Measurements from ENCODE around the gene SNX2. TPM values are rescaled to one million over a fixed set of nuclear protein-coding genes. Genes with fewer than 3 reads are reported as not detected.
A peak's percentile ranks its signal among the peaks of the same experiment; 100 is the strongest.

Gene SNX2
- total and polyA plus RNA-seq, 2 donors (not counting 1 experiment from before 2014, with no cell fraction given), result 107 to 266 TPM

GRCh38 chr5:122785294-122785693 is 10.4 kb downstream of the SNX2 start:
- intact Hi-C loops (cut with micrococcal nuclease), result loop anchor here (2.0 kb wide), 1 partner anchor 14 kb away; no protein-coding TSS in a partner anchor
- TF ChIP-seq CTCF (IDR thresholded peaks at IDR 0.05) (no peak), EZH2 (IDR thresholded peaks at IDR 0.05; ENCODE audit: borderline replicate concordance, insufficient read depth, low read depth, low read length, poor library complexity, severe bottlenecking) (no peak)
- Histone ChIP-seq H3K4me1 (ENCODE audit: control insufficient read depth in 2 of 2, insufficient read depth in 2 of 2, low read length in 2 of 2) (peaks cover 39 to 64% of the 10 kb centered on the region in 2 donors), H4K20me1 (ENCODE audit: control insufficient read depth, insufficient read depth, low read length, poor library complexity, severe bottlenecking) (peaks cover 72% of the 10 kb centered on the region), H3K27me3 (replicated peaks in 1 of 4; ENCODE audit: control extremely low read depth in 1 of 4, control insufficient read depth in 3 of 4, insufficient read depth in 4 of 4, low read length in 3 of 4) (no peaks in the 10 kb centered on the region), H3K9ac (ENCODE audit: low read length) (no peak overlapping the region), H3K79me2 (ENCODE audit: control insufficient read depth, insufficient read depth, low read length) (peaks cover 99% of the 10 kb centered on the region), H3K9me3 (ENCODE audit: control extremely low read depth in 1 of 3, control insufficient read depth in 2 of 3, insufficient read depth in 1 of 3, low read length in 2 of 3) (peaks cover 2 to 21% (median 6%) of the 10 kb centered on the region in 3 donors), H3K27ac (ENCODE audit: low read length in 2 of 2) (peak overlapping the region in 1 of 2 donors; percentile 67), H3K4me2 (replicated peaks; ENCODE audit: low read depth, low read length, poor library complexity, severe bottlenecking) (peak overlapping the region; percentile 19), H3K36me3 (replicated peaks in 1 of 2; ENCODE audit: control extremely low read depth in 1 of 2, control insufficient read depth in 1 of 2, extremely low read depth in 1 of 2, insufficient read depth in 2 of 2, low read length in 1 of 2) (peaks cover 0 to 50% of the 10 kb centered on the region in 2 experiments), H3K4me3 (ENCODE audit: control extremely low read depth in 1 of 5, extremely low read depth in 1 of 5, insufficient read depth in 1 of 5, low read depth in 2 of 5, low read length in 4 of 5) (no peak overlapping the region), H2AFZ (ENCODE audit: insufficient read depth, low read depth, low read length, poor library complexity, severe bottlenecking) (no peak overlapping the region)
- ChIA-PET CTCF (interaction anchor here (1.0 kb wide), 1 partner anchor 83 kb away, joined by 3 read pairs; no protein-coding TSS in a partner anchor), POLR2A (no interaction called here)
- H3K4me3 Mint-ChIP-seq, result no peak overlapping the region
- no peak for ATAC-seq (ENCODE audit: low read depth)
- no peak overlapping the region for H3K27ac Mint-ChIP-seq
- no peaks in the 10 kb centered on the region for H3K27me3 Mint-ChIP-seq
- H3K4me1 Mint-ChIP-seq, result peaks cover 72% of the 10 kb centered on the region
- WGBS (ENCODE audit: insufficient coverage), result no CpG with 5 or more reads among the region's 1 CpG
- no peak for DNase-seq
- H3K9me3 Mint-ChIP-seq (ENCODE audit: insufficient read depth), result peaks cover 3% of the 10 kb centered on the region

- peak overlapping the region; percentile 42 for H3K4me2 ChIP-seq (replicated peaks; ENCODE audit: low read depth, low read length, poor library complexity, severe bottlenecking)
- H3K27ac Mint-ChIP-seq, result peak overlapping the region; percentile 73
- peaks cover 73% of the 10 kb centered on the region for H3K4me1 Mint-ChIP-seq
- POLR2A ChIA-PET, result no interaction called here
- peak overlapping the region in 1 of 2 donors; percentile 14 for H3K27ac ChIP-seq (ENCODE audit: low read length in 2 of 2)
- H3K9ac ChIP-seq (ENCODE audit: low read length), result no peak overlapping the region
- no peaks in the 10 kb centered on the region for H3K27me3 Mint-ChIP-seq
- H2AFZ ChIP-seq (ENCODE audit: insufficient read depth, low read depth, low read length, poor library complexity, severe bottlenecking), result no peak overlapping the region
- H3K4me3 Mint-ChIP-seq, result peak overlapping the region; percentile 46
- DNase-seq (no peak), ATAC-seq (ENCODE audit: low read depth) (no peak)
- peaks cover 0 to 55% of the 10 kb centered on the region in 2 experiments for H3K36me3 ChIP-seq (replicated peaks in 1 of 2; ENCODE audit: control extremely low read depth in 1 of 2, control insufficient read depth in 1 of 2, extremely low read depth in 1 of 2, insufficient read depth in 2 of 2, low read length in 1 of 2)
- peaks cover 88% of the 10 kb centered on the region for H4K20me1 ChIP-seq (ENCODE audit: control insufficient read depth, insufficient read depth, low read length, poor library complexity, severe bottlenecking)
- H3K4me3 ChIP-seq (ENCODE audit: control extremely low read depth in 1 of 5, extremely low read depth in 1 of 5, insufficient read depth in 1 of 5, low read depth in 2 of 5, low read length in 4 of 5), result no peak overlapping the region
- intact Hi-C loops (cut with micrococcal nuclease), result no loop called here
- TF ChIP-seq EZH2 (IDR thresholded peaks at IDR 0.05; ENCODE audit: borderline replicate concordance, insufficient read depth, low read depth, low read length, poor library complexity, severe bottlenecking) (no peak), CTCF (IDR thresholded peaks at IDR 0.05) (no peak)
- peaks cover 21 to 60% of the 10 kb centered on the region in 2 donors for H3K4me1 ChIP-seq (ENCODE audit: control insufficient read depth in 2 of 2, insufficient read depth in 2 of 2, low read length in 2 of 2)
- H3K27me3 ChIP-seq (replicated peaks in 1 of 4; ENCODE audit: control extremely low read depth in 1 of 4, control insufficient read depth in 3 of 4, insufficient read depth in 4 of 4, low read length in 3 of 4), result no peaks in the 10 kb centered on the region
- WGBS (ENCODE audit: insufficient coverage), result no CpG with 5 or more reads among the region's 1 CpG
- peaks cover 2 to 12% (median 6%) of the 10 kb centered on the region in 3 donors for H3K9me3 ChIP-seq (ENCODE audit: control extremely low read depth in 1 of 3, control insufficient read depth in 2 of 3, insufficient read depth in 1 of 3, low read length in 2 of 3)
- H3K9me3 Mint-ChIP-seq (ENCODE audit: insufficient read depth), result peaks cover 3% of the 10 kb centered on the region
- peaks cover 100% of the 10 kb centered on the region for H3K79me2 ChIP-seq (ENCODE audit: control insufficient read depth, insufficient read depth, low read length)
- CTCF ChIA-PET, result interaction anchor here (1.0 to 1.1 kb wide), 3 partner anchors 13 to 86 kb away, joined by 3 to 5 read pairs (median 4); partner anchors contain the start of gene SNX2
Observed at GRCh38 chr5:122788371-122788770, 13.5 kb downstream of the SNX2 start.

Measured in B cell (primary cell).